Dedifferentiated amniotic fluid mesenchymal stem cell (primary cell): ENCODE results near the gene MYO1D.

ENCODE experiments used
- DNase-seq: peaks from one replicate; pipeline ENCODE4 v3.0.0-alpha.2; 2016; ENCODE audit errors: extremely low spot score

The MYO1D gene

GRCh38 chr17:32625971-32626370 lies 251.0 kb downstream of the MYO1D start:
- DNase-seq = no peak

DNA sequence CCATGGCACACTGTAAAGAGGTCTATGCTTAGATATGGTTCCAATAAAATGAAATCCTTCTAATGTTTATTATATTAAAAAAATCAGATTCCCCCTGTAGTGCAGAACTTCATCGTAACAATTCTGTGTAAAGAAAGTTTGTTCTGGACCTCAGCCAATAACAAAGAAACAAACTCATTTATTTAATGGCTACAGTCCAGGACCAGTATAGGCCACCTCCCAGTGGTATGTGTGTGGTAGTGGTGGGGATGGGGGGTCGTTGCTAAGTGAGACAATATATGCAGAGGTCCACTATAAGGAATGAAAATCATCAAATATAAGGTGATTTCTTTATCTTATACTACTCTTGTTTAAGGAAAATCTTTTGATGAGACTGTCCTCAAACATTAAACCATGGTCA lies 253.7 kb downstream of the MYO1D start:
- DNase-seq = no peak

GRCh38 chr17:32622540-32622939 lies 254.4 kb downstream of the MYO1D start:
- no peak for DNase-seq

GRCh38 chr17:32621612-32622312 lies 255.2 kb downstream of the MYO1D start:
- DNase-seq = no peak

DNA sequence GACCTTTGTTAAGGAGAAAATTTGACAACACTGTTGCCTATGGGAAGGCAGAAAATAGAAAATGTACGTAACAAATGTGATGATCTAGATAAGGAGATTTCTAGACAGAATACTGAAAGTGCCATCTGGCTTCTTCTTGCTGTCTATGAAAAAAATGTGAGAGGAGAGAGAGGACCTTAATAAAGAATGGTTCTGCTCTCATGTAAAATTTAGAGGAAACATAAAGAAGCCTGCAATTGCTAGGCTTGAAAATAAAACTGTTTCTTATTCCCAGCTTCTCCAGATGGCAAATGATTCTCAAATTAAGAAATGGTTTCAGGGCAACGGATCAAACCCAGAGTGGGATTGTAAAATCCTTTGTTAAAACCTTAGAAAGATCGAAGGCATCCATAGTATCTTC lies 261.6 kb downstream of the MYO1D start:
- no peak for DNase-seq

GRCh38 chr17:32610943-32611342 lies 266.0 kb downstream of the MYO1D start:
- DNase-seq = no peak

DNA sequence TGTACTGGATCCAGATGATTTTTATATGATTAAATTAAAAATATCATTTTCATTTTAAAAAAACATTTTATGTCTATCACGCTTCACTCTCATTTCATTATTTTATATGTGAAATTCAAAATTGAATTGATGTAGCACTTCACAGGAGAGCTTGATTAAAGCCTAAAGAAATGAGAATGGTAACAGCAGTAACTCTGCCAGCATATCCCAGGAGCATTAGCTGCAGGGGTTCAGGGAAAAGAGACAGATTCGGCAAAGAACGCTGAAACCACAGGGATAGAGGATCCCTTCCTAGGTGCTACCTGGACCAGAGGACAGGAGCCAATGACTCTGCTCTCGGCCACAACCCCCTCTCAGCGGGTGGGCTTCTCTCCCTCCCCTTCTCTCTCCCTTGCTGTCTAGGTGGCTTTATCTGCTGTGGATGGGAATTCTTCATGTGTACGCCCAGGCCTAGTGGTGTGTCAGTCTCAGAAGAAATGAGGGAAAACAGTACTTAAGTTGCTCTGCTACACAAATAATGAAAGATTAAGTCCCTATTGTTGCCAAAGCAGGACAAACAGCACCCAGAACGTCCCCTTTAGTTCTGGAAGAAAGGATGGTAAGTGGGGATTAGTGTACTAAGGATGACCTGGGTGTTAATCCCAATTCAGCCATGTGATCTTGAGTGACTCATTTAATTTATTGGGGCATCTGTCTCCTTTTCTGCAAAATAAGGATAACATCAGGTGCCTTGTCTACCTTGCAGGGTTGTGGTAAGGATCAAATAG lies 266.9 kb downstream of the MYO1D start:
- no peak for DNase-seq

DNA sequence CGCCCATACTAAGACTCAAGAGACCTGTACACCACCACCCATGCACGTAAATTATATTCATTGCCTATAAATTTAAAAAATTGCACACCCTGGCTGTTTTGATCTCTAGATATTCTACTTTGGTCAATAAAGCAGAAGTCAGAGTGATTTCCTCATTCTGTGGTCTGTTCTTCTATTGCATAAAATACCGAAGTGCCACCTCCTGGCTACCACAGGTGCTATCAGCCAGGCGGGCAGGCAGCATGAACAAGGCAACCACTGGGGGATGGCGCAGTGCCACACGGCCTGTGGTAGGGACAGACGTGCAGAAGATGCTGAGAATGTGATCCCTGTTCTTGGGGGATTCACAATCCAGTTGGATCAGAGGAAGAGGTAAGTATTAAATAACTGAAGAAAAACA lies 267.8 kb downstream of the MYO1D start:
- DNase-seq = no peak

DNA sequence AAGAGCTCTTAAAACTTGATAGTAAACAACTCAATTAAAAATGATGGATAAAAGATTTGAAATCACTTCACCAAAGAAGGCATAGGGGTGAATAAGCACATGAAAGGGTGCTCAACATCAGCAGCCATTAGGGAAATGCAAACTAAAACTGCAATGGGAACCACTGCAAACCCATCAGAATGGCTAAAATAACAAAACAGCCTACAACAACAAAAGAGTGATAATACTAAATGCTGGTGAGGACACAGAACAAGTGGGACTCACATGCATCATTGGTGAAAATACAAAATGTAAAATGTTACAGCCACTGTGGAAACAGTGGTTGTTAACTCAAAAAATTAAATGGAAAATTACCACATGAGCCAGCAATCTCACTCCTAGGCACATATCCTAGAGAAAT lies 268.7 kb downstream of the MYO1D start:
- no peak for DNase-seq

DNA sequence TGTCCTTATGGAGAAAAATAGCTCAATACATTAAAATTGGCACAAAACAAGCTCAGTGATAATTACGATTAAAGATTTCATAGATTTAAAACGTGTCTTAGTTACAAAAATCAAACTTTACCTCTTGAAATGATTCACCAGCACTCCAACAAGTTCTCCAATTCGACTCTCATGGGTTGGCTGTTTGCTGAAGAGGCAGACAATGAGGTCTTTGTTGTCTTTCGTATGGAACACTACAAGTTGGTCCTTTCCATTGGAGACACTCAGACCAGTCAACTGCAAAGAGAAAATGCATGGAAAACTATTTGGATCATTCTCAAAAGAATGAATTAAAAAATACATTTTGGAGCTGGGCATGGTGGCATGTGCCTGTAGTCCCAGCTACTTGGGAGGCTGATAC lies 272.0 kb downstream of the MYO1D start:
- no peak for DNase-seq

GRCh38 chr17:32602396-32602795 lies 274.5 kb downstream of the MYO1D start:
- no peak for DNase-seq

GRCh38 chr17:32601866-32602265 lies 275.1 kb downstream of the MYO1D start:
- no peak for DNase-seq

GRCh38 chr17:32596628-32597027 lies 280.3 kb downstream of the MYO1D start:
- DNase-seq = no peak

DNA sequence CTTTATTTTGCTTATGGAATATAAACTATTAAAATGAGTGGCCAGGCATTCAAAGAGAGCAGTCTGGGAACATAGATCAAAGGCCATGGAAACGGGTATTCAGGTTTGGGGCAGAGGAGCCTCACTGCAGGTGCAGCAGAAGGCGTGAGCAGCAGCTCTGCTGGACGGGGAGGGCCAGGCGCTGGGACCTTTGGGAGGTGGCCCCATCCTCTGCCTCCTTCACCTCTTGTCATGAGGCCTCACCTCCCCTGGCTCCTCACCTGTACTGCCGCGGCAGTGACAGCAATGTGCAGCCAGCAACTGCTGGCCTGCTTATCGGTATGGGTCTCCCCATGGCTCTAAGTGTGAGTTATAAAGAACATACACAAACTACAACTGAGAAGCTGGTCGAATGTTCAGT lies 280.7 kb downstream of the MYO1D start:
- DNase-seq = no peak

- DNase-seq = no peak
Measured at GRCh38 chr17:32593003-32593402, 283.9 kb downstream of the MYO1D start.

GRCh38 chr17:32591405-32591804 lies 285.5 kb downstream of the MYO1D start:
- DNase-seq = no peak

GRCh38 chr17:32590974-32591373 lies 285.9 kb downstream of the MYO1D start:
- no peak for DNase-seq

GRCh38 chr17:32588982-32589381 lies 287.9 kb downstream of the MYO1D start:
- DNase-seq = no peak

- DNase-seq = no peak
Measured at GRCh38 chr17:32588135-32588534, 288.8 kb downstream of the MYO1D start.

- DNase-seq = no peak
Measured at GRCh38 chr17:32586666-32587065, 290.3 kb downstream of the MYO1D start.

- DNase-seq = no peak
Measured at GRCh38 chr17:32584792-32585191, 292.1 kb downstream of the MYO1D start.

DNA sequence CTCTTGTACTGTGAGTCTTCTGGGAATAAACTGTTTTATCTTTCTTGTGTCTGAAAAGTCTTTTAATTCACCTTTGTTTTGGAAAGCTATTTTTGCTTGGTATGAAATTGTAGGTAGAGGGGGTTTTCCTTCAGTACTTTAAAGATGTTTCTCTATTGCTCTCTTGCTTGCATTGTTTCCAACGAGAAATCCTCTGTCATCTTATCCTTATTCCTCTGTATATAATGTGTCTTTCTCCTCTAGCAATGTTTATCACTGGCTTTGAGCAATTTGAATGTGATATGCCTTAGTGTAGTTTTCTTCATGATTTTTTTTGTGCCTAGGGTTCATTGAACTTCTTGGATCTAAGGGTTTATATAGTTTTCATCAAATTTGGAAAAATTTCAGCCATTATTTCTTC lies 293.9 kb downstream of the MYO1D start:
- DNase-seq = no peak

DNA sequence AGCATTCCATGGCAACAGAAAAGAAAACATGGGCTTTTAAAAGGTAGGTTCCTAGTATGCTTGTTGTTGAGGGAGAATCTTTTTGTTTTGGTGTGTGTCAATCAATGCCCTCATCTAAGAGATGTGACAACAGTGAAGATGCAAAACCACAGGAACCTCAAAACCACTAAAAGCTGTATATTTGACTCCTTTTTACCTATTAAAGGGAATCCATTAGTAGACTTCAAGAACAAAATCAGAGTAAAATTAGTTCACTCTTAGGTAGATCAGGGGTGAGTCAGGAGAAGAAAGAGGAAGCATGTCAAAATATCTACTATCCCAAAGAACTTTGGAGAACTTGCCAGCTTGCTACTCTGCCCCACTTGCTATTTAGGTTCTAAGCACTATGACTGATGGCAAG lies 301.1 kb downstream of the MYO1D start:
- no peak for DNase-seq

DNA sequence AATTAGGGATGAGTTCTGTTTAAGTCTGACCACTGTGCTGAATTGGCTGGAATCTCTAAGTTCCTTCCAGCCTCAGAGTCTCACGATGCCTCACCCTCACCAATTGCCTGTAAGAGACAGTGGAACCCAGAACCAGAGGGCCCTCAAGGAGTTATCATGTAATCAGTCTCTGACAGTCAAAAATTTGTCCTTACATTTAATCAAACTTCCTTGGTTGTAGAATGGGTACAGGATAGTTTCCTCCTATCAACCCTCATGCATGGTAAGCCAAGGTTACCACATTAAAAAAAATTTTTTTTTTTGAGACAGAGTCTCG lies 306.9 kb downstream of the MYO1D start:
- DNase-seq = no peak
